GM18505 (cell line): Measurements from ENCODE around the gene HCRTR1.
"Not testable (repeated sequence)": the region's sequence is repeated elsewhere in the genome, so short reads cannot be mapped to it uniquely, and the experiment has no call there.

Experiments
- ATAC-seq: cut with Tn5 transposase; IDR thresholded peaks from one replicate; pipeline ENCODE4 v1.9.1; 2021; ENCODE audit not compliant: unreplicated experiment
- POLR2A ChIP-seq: IDR thresholded peaks from 4 replicates; pipeline ENCODE4 v1.6.1; 2011; ENCODE audit warnings: borderline replicate concordance; ENCODE audit not compliant: insufficient read depth, insufficient read length; ENCODE audit errors: extremely low read depth

HCRTR1 gene

DNA sequence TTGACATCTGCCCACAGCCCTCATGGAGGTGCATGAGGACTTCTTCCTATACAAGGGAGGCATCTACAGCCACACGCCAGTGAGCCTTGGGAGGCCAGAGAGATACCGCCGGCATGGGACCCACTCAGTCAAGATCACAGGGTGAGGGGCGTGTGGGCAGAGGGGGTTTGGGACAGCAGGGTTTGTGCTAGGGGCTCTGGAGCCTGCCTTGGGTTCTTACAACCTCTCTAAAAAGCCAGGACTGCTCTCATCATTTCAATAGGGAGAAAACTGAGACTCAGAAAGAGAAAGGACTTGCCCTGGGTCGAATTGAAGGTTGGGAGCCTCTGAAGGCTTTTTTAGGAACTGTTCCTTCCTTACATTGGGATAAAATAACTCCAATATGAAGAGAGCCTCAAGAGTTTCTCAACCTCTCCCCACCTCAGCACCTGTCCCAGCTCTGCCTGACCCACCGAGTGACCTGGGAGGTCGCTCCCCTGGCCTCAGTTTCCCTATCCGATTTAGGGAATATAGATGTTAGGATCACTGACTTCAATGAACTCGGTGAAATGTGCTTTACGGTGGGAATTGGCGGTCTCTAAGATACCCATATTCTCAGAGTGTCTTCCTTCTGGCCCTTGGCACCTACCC, 31.6 kb upstream of the HCRTR1 start:
- TF ChIP-seq POLR2A = no peak
- no peak for ATAC-seq

DNA sequence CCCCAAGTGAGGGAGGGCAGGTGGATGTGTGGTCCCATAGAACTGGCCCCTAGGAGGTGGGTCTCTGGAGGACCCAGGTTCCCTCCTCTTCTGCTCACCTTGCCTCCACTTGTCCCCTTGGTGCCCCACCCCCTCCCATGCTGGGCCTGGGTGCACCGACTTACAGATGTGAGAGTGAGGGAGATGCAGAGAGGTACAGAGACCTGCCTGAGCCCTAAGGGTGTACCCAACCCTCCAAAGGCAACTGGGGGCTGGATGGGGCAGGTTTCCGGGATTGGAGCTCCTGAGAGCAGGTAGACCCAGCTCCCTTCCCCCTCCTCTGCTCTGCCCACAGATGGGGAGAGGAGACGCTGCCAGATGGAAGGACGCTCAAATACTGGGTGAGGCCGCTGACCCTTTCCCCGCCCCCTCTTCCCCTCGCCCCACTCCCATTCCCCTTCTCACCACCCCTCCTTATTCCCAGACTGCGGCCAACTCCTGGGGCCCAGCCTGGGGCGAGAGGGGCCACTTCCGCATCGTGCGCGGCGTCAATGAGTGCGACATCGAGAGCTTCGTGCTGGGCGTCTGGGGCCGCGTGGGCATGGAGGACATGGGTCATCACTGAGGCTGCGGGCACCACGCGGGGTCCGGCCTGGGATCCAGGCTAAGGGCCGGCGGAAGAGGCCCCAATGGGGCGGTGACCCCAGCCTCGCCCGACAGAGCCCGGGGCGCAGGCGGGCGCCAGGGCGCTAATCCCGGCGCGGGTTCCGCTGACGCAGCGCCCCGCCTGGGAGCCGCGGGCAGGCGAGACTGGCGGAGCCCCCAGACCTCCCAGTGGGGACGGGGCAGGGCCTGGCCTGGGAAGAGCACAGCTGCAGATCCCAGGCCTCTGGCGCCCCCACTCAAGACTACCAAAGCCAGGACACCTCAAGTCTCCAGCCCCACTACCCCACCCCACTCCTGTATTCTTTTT, 30.8 kb upstream of the HCRTR1 start:
- no peak for ATAC-seq
- TF ChIP-seq POLR2A = no peak

DNA sequence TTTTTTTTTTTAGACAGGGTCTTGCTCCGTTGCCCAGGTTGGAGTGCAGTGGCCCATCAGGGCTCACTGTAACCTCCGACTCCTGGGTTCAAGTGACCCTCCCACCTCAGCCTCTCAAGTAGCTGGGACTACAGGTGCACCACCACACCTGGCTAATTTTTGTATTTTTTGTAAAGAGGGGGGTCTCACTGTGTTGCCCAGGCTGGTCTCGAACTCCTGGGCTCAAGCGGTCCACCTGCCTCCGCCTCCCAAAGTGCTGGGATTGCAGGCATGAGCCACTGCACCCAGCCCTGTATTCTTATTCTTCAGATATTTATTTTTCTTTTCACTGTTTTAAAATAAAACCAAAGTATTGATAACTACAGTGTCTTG, 30.2 kb upstream of the HCRTR1 start:
- not testable (repeated sequence) for ATAC-seq

DNA sequence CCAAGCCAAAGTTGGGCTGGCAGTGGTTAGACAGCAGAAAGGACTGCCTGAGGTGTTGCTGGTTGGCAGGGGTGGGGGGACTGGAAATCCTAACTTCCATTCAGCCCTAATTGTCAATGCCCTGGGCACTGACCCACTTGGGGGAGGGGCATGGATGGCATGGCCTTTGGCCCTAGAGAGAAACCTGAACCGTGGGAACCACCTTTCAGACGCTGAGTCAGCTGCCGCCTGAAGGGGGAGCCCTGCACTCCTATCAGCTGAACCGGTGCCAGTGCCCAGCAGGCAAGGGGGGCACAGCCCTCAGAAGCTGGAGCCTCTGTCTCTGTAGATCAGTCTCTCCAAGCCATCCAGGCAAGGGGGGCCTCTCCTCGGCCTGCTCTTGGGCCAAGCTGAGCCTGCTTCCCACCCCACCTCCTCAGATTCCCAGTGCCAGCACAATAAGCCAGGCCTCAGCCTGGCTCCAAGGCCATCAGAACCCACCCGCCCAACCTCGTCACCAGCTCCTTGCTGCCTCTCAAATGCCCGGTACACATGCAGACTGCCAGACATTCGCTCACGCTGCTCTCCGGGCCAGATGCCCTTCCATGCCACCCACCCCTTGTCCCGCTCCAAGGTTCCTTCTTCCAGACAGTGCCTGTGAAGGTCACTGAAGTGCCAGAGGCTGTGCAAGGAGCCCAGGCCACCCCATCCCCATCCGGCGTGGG, 29.6 kb upstream of the HCRTR1 start:
- TF ChIP-seq POLR2A = no peak
- ATAC-seq = no peak

DNA sequence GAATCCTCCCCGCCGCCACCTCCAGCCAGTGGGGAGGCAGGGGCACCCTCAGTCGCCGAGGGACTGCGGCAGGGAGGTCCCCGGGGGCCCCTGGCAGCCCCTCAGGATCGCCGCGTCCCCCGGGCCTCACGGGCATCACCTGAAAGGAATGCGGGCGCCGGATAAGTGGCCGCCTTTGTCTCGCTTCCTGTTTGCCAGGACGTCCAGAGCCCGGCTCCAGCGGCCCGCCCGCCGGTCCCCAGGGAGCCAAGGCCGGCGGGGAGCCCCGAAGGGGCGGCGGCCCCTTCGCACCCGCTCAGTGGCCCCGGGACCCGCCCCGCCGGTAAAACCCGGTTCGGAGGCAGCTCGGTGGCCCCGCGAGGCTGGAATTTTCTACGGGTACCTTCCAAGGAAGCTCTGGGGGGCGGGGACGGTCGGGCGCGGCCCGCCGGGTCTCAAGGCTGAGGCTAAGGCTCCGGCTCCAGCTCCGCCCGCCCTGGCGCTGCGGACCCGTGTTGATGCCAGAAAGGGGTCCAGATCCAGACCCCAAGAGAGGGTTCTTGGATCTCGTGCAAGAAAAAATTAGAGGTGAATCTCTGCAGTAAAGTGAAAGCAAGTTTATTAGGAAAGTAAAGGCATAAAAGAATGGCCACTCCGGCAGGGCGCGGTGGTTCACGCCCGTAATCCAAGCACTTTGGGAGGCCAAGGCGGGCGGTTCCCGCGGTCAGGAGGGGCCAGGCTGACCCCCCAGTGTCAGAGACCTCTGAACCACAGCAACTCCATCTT, 28.6 kb upstream of the HCRTR1 start:
- ATAC-seq = no peak
- TF ChIP-seq POLR2A = no peak

DNA sequence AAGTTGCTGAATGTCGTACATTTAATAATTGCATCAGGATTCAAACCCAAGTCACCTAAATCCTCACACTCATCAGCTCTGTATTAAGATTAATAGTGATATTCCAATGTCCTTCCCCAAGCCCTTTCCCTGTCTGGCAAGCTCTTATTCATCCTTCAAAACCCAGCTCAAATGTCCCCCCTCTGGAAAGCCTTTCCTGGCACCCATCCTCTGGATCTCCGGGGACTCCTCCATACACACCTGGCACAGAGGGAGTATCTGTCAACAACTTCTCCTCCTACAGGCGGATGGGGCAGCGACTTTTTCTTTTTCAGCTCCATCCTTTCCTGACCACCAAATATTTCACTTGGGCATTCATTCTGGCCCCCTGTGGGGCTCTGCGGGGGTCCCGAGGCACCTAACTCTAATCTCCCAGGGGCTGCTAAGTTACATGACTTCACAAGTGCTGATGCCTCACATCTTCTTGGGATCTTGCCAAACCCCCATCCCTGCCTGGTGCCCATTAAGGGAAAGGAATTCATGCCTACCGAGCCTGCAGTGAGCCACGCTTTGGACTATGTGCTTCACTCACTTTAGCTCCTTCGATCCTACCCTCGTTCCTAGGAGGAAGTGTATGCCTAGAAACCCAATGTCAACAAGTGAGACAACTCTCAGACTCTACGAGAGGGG, 25.9 kb upstream of the HCRTR1 start:
- no peak for TF ChIP-seq POLR2A
- ATAC-seq = no peak

DNA sequence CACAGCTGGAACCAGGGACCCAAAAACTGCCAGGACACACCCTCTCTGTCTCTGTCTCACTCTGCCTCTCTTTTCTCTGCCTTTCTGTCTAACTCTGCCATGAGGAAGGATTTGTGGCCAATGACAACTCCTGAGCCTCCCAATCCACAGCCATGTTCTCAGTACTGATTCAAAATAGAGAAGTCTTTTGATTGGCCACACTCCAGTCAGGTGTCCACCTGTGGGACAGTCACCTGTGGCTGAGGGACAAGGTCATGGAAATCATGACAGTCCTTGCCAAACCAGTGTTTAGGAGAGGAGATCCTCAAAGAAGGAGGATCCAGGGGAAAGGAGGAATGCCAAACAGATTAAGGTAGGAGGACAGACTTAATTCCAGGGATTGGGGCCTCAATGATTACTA, 25.4 kb upstream of the HCRTR1 start:
- no peak for TF ChIP-seq POLR2A

DNA sequence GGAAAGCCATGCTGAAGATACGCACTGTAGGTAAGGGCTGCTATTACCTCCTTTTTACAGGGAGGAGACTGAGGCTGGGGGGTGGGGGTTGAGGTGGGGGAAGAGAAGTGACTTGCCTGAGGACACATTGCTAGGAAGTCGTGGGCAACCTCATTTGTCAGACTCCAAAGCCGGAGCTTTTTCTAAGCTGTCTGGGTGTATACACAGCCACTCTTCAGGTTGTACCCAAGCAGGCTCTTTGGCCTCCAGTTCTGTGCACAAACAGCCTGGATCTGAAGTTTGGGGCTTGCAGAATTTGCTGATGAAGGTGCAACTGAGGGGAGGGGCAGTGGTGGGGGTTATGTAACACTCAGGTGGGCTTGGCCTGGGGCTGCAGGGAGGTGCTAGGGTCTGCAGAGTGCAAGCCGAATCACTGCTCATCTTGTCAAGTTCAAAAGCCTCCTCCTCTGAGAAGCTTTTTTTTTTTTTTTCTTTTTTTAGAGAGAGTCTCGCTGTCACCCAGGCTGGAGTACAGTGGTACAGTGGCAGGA, 24.3 kb upstream of the HCRTR1 start:
- no peak for TF ChIP-seq POLR2A
- ATAC-seq = no peak

More for the DNA sequence above, 25.4 kb upstream of the HCRTR1 start:
- no peak for ATAC-seq

DNA sequence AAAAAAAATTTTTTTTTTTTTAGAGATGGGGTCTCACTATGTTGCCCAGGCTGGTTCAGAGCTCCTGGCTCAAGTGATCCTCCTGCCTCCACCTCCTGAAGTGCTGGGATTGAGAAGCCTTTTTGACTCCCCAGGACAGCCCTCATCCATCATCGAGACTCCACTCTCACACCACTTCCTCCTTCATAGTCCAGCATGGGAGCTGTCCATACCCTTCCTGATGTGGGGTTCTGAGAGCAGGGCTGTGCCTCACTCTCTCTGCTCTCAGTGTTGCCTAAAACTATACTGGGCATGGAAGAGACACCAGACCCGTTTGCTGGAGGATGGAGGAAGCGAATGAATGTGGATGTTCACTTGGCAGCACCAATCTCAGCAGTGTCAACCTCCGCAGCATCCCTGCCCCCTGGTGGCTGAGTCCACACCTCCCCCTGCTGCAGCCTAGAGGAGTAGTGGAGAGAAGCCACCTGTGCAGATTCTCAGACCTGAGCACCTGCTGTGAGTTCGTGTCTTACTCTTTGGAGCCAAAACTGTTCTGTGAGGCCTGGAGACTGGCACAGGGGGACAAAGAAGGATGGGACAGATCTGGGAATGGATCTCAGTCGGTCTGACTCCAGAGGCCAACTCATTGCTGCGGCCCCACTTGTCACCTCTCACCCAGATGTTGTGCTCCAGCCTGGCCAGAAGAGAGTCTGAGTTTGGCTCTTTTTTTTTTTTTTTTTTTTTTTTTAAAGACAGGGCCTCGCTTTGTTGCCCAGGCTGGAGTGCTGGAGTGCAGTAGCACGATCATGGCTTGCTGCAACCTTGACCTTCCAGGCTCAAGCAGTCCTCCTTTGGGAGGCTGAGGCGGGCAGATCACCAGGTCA, 23.5 kb upstream of the HCRTR1 start:
- ATAC-seq = peak; percentile 61
- TF ChIP-seq POLR2A = no peak

DNA sequence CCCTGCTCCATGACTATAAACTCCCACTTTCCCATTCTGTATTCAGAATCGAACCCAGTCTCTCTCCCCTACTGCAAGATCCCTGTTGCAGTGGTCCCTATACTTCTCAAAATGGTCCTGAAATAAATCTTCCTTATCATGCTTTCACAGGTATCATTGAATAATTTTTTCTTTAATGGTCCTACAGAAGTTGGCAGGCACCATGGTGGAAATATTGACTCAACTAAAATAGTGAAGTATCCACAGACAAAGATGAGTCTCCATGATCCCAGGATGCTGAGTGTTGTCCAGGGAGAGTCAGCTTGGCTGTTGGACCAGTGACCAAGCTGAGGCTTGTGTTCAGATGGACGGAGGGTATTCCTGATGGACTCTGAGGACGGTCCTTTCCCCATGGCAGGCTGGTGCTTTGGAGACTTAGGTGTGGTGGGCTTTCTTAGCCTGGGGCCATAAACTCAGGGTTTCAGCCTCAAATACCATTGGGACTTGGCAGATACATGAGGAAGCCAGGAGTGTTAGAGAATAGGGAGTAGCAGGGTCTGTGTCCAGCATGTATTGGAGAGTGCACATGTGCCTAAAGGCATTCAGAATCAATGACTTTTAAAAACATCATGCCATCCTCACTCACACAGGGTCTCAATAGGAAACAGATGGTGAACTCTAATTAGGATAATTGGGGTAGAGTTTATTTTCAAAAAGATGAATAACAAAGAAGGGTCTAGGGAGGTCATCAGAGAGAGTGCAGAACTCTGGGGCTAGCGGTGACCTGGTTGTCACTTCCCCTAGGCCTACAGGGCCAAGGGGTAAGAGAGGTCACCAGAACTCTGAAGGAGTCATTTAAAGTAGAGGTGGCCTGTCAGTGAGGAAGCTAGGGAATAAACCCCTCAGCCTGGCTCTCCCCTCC, 21.4 kb upstream of the HCRTR1 start:
- no peak for TF ChIP-seq POLR2A
- ATAC-seq = no peak

DNA sequence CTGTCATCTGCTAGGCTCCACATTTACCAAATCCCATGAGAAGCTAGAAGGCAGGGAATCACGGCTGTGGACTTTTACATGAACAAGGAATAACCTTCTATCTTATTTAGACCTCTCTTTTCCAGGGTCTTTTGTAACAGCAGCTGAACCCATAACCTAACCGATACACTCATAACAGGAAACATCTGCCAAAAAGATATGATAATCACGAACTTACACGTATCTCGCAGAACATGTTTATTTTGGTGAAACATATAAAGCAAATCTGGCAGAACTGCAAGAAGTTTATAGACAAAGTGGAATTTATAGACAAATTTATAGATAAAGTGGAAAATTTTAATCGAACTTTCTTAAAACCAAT, 20.8 kb upstream of the HCRTR1 start:
- ATAC-seq = no peak
- TF ChIP-seq POLR2A = no peak
